Stimulated activated CD8-positive, alpha-beta memory T cell treated with anti-CD3 and anti-CD28 coated beads, Interleukin-7, amount 100 ng/mL, for 4 hours (primary cell): ENCODE measurements around the gene ARHGEF28.

Experiments
- DNase-seq, 2 donors: peaks; one replicate each; pipeline ENCODE4 v3.0.0-alpha.2; 2020; ENCODE audit warnings: low read depth in 2 of 2

Gene ARHGEF28

GRCh38 chr5:73654171-73654811 lies 28.3 kb downstream of the ARHGEF28 start:
- DNase-seq, result no peak

- no peak for DNase-seq
Measured at GRCh38 chr5:73654819-73655318, 28.9 kb downstream of the ARHGEF28 start.

GRCh38 chr5:73655521-73656160 lies 29.6 kb downstream of the ARHGEF28 start:
- DNase-seq, result no peak

- no peak for DNase-seq
Measured at GRCh38 chr5:73661753-73662152, 35.8 kb downstream of the ARHGEF28 start.

GRCh38 chr5:73663161-73663859 lies 37.3 kb downstream of the ARHGEF28 start:
- DNase-seq, result no peak

GRCh38 chr5:73663860-73664240 lies 37.9 kb downstream of the ARHGEF28 start:
- DNase-seq, result no peak

GRCh38 chr5:73664796-73665195 lies 38.8 kb downstream of the ARHGEF28 start:
- no peak for DNase-seq

- DNase-seq, result no peak
Measured at GRCh38 chr5:73666891-73667290, 40.9 kb downstream of the ARHGEF28 start.

- no peak for DNase-seq
Measured at GRCh38 chr5:73668017-73668416, 42.0 kb downstream of the ARHGEF28 start.

- no peak for DNase-seq
Measured at GRCh38 chr5:73668486-73669111, 42.6 kb downstream of the ARHGEF28 start.

GRCh38 chr5:73670731-73671130 lies 44.7 kb downstream of the ARHGEF28 start:
- DNase-seq, result no peak

GRCh38 chr5:73672132-73672531 lies 46.1 kb downstream of the ARHGEF28 start:
- no peak for DNase-seq

- no peak for DNase-seq
Measured at GRCh38 chr5:73673161-73673591, 47.2 kb downstream of the ARHGEF28 start.

GRCh38 chr5:73674669-73675004 lies 48.6 kb downstream of the ARHGEF28 start:
- no peak for DNase-seq

GRCh38 chr5:73678322-73678740 lies 52.3 kb downstream of the ARHGEF28 start:
- DNase-seq, result no peak

GRCh38 chr5:73678807-73679206 lies 52.8 kb downstream of the ARHGEF28 start:
- DNase-seq, result no peak

GRCh38 chr5:73682176-73682575 lies 56.2 kb downstream of the ARHGEF28 start:
- DNase-seq, result no peak

- no peak for DNase-seq
Measured at GRCh38 chr5:73684691-73685090, 58.7 kb downstream of the ARHGEF28 start.

- no peak for DNase-seq
Measured at GRCh38 chr5:73686912-73687311, 60.9 kb downstream of the ARHGEF28 start.

- DNase-seq, result no peak
Measured at GRCh38 chr5:73687357-73687756, 61.4 kb downstream of the ARHGEF28 start.

GRCh38 chr5:73690015-73690414 lies 64.0 kb downstream of the ARHGEF28 start:
- DNase-seq, result no peak

GRCh38 chr5:73691302-73692080 lies 65.5 kb downstream of the ARHGEF28 start:
- no peak for DNase-seq
